Esophagus muscularis mucosa (tissue), 4 donors: ENCODE results near the gene TRPM6.
A peak's percentile ranks its signal among the peaks of the same experiment; 100 is the strongest.

Experiments
- CTCF ChIP-seq, 3 experiments: fragments of 200-600 bp in 2 of 3; fragments of 450-650 bp in 1 of 3; sonication (generic) in 2 of 3; IDR thresholded peaks; one replicate each; pipeline ENCODE4 v1.5.1; 2017 to 2019; ENCODE audit warnings: antibody characterized with exemption in 3 of 3, mild to moderate bottlenecking in 2 of 3, moderate library complexity in 1 of 3
- EP300 ChIP-seq: sonication (generic); formaldehyde crosslinking; IDR thresholded peaks from one replicate; pipeline ENCODE4 v1.6.1; 2017; ENCODE audit warnings: antibody characterized with exemption
- POLR2A ChIP-seq: fragments of 450-650 bp; IDR thresholded peaks from one replicate; pipeline ENCODE4 v1.6.1; 2017; ENCODE audit warnings: antibody characterized with exemption, moderate library complexity, mild to moderate bottlenecking, low read depth

GRCh38 chr9:74742792-74743730 lies 144.7 kb downstream of the TRPM6 start:
- TF ChIP-seq CTCF (IDR thresholded peaks at IDR 0.05) (peak; percentile 24 to 53 (median 42)), EP300 (no peak), POLR2A (no peak)
